Common myeloid progenitor, CD34-positive (primary cell): ENCODE measurements around the gene CAMTA1.

Experiments used
- CTCF ChIA-PET: fragments of 350-600 bp; sonication (Branson Sonifier 250); formaldehyde crosslinking; loops from one replicate; lab custom pipeline; 2021; ENCODE audit warnings: antibody characterized with exemption; lab: Charles Lee
- POLR2A ChIA-PET: fragments of 350-600 bp; sonication (Branson Sonifier 250); formaldehyde crosslinking; loops from one replicate; lab custom pipeline; 2021; ENCODE audit warnings: antibody characterized with exemption; lab: Charles Lee
- DNase-seq, 3 donors: peaks; one replicate each; pipeline versions ENCODE4 v3.0.0 to v3.0.0-alpha.2; 2013
- H3K27ac ChIP-seq, 2 experiments: 1 replicate in 1 of 2; 2 replicates in 1 of 2; pipeline ENCODE4 v1.7.0; 2013; ENCODE audit warnings: inconsistent platforms in 2 of 2, low read length in 2 of 2, mild to moderate bottlenecking in 2 of 2, low read depth in 1 of 2, moderate library complexity in 1 of 2; ENCODE audit not compliant: severe bottlenecking in 2 of 2, insufficient read depth in 1 of 2, poor library complexity in 1 of 2
- H3K27me3 ChIP-seq, 5 experiments: replicated peaks in 2 of 5; 1 replicate in 3 of 5; 2 replicates in 2 of 5; pipeline versions ENCODE4 v1.6.1 to v1.7.0; 2013; ENCODE audit warnings: low read length in 4 of 5, mild to moderate bottlenecking in 2 of 5, moderate library complexity in 2 of 5, inconsistent platforms in 1 of 5; ENCODE audit not compliant: insufficient read depth in 5 of 5, control insufficient read depth in 4 of 5
- H3K36me3 ChIP-seq, 4 experiments: 1 replicate in 2 of 4; 2 replicates in 2 of 4; pipeline versions ENCODE4 v1.6.1 to v1.7.0; 2013; ENCODE audit warnings: low read length in 3 of 4, control low read depth in 1 of 4, mild to moderate bottlenecking in 1 of 4; ENCODE audit not compliant: control insufficient read depth in 4 of 4, insufficient read depth in 4 of 4
- H3K4me1 ChIP-seq, 4 experiments: 1 replicate in 3 of 4; 2 replicates in 1 of 4; pipeline versions ENCODE4 v1.6.1 to v1.7.1; 2013; ENCODE audit warnings: low read length in 3 of 4, mild to moderate bottlenecking in 3 of 4, control low read depth in 1 of 4, inconsistent platforms in 1 of 4, moderate library complexity in 1 of 4; ENCODE audit not compliant: control insufficient read depth in 4 of 4, insufficient read depth in 4 of 4; ENCODE audit errors: control extremely low read depth in 1 of 4
- H3K4me3 ChIP-seq, 7 experiments: 1 replicate in 4 of 7; 2 replicates in 3 of 7; pipeline versions ENCODE4 v1.5.1 to v1.7.0; 2013; ENCODE audit warnings: mild to moderate bottlenecking in 7 of 7, low read length in 6 of 7, moderate library complexity in 6 of 7, inconsistent platforms in 2 of 7, low read depth in 2 of 7, control low read depth in 1 of 7; ENCODE audit not compliant: insufficient read depth in 4 of 7, control insufficient read depth in 1 of 7; ENCODE audit errors: extremely low read depth in 1 of 7
- H3K9me3 ChIP-seq, 5 experiments: 1 replicate in 4 of 5; 2 replicates in 1 of 5; pipeline versions ENCODE4 v1.6.1 to v1.7.1; 2013; ENCODE audit warnings: low read length in 4 of 5, mild to moderate bottlenecking in 2 of 5, inconsistent platforms in 1 of 5, low read depth in 1 of 5, moderate library complexity in 1 of 5; ENCODE audit not compliant: control insufficient read depth in 4 of 5, insufficient read depth in 2 of 5; ENCODE audit errors: control extremely low read depth in 1 of 5
- WGBS: methylation state at CpG from one replicate; pipeline ENCODE4 v1.1.5; 2013; ENCODE audit not compliant: insufficient coverage; 5-methylcytosine and 5-hydroxymethylcytosine counted together

Gene CAMTA1

GRCh38 chr1:7287013-7287412, 501.8 kb downstream of the CAMTA1 start:
- H3K9me3 ChIP-seq: peaks cover 0 to 3% (median 0%) of the 10 kb centered on the region in 5 experiments
- ChIA-PET POLR2A (no interaction called here), CTCF (no interaction called here)
- H3K27me3 ChIP-seq: peaks cover 0 to 4% (median 3%) of the 10 kb centered on the region in 5 experiments
- no peak overlapping the region for H3K4me3 ChIP-seq
- no peaks in the 10 kb centered on the region for H3K4me1 ChIP-seq
- no peak overlapping the region for H3K27ac ChIP-seq
- DNase-seq: no peak
- 93% methylated on average over 6 of the region's 6 CpGs for WGBS
- no peaks in the 10 kb centered on the region for H3K36me3 ChIP-seq

GRCh38 chr1:7288992-7289391, 503.7 kb downstream of the CAMTA1 start:
- ChIA-PET CTCF (no interaction called here), POLR2A (no interaction called here)
- 29% methylated on average over 1 of the region's 5 CpGs for WGBS
- no peak overlapping the region for H3K4me3 ChIP-seq
- no peaks in the 10 kb centered on the region for H3K4me1 ChIP-seq
- no peak overlapping the region for H3K27ac ChIP-seq
- no peak for DNase-seq
- peaks cover 0 to 4% (median 0%) of the 10 kb centered on the region in 5 experiments for H3K27me3 ChIP-seq
- H3K9me3 ChIP-seq: peaks cover 0 to 3% (median 0%) of the 10 kb centered on the region in 5 experiments
- no peaks in the 10 kb centered on the region for H3K36me3 ChIP-seq

- Histone ChIP-seq H3K36me3 (no peaks in the 10 kb centered on the region), H3K9me3 (peaks cover 0 to 3% (median 0%) of the 10 kb centered on the region in 5 experiments), H3K4me3 (no peak overlapping the region), H3K27ac (no peak overlapping the region), H3K4me1 (no peaks in the 10 kb centered on the region), H3K27me3 (peaks cover 0 to 4% (median 0%) of the 10 kb centered on the region in 5 experiments)
- no peak for DNase-seq
- POLR2A ChIA-PET: no interaction called here
- CTCF ChIA-PET: no interaction called here
- 93% methylated on average over 2 of the region's 2 CpGs for WGBS
These were observed 504.4 kb downstream of the CAMTA1 start for GRCh38 chr1:7289694-7290093.

GRCh38 chr1:7290971-7291970, 506.0 kb downstream of the CAMTA1 start:
- ChIA-PET POLR2A (no interaction called here), CTCF (no interaction called here)
- no peaks in the 10 kb centered on the region for H3K36me3 ChIP-seq
- no peak overlapping the region for H3K27ac ChIP-seq
- 89% methylated on average over 14 of the region's 14 CpGs for WGBS
- H3K27me3 ChIP-seq: peaks cover 0 to 4% (median 0%) of the 10 kb centered on the region in 5 experiments
- DNase-seq: no peak
- H3K4me3 ChIP-seq: no peak overlapping the region
- no peaks in the 10 kb centered on the region for H3K4me1 ChIP-seq
- peaks cover 0 to 4% (median 0%) of the 10 kb centered on the region in 5 experiments for H3K9me3 ChIP-seq

GRCh38 chr1:7292036-7292681, 506.9 kb downstream of the CAMTA1 start:
- no peak overlapping the region for H3K27ac ChIP-seq
- H3K36me3 ChIP-seq: no peaks in the 10 kb centered on the region
- H3K9me3 ChIP-seq: peaks cover 0 to 6% (median under 1%) of the 10 kb centered on the region in 5 experiments
- ChIA-PET POLR2A (no interaction called here), CTCF (no interaction called here)
- no peaks in the 10 kb centered on the region for H3K4me1 ChIP-seq
- H3K4me3 ChIP-seq: no peak overlapping the region
- over 99% methylated on average over 9 of the region's 10 CpGs for WGBS
- H3K27me3 ChIP-seq: peaks cover 0 to 5% (median 1%) of the 10 kb centered on the region in 5 experiments
- DNase-seq: no peak

- Histone ChIP-seq H3K9me3 (peaks cover 0 to 5% (median 2%) of the 10 kb centered on the region in 5 experiments), H3K27ac (no peak overlapping the region), H3K27me3 (peaks cover 0 to 6% (median 1%) of the 10 kb centered on the region in 5 experiments), H3K36me3 (no peaks in the 10 kb centered on the region), H3K4me3 (no peak overlapping the region), H3K4me1 (no peaks in the 10 kb centered on the region)
- WGBS: 95% methylated on average over 16 of the region's 17 CpGs
- ChIA-PET CTCF (no interaction called here), POLR2A (no interaction called here)
- no peak for DNase-seq
These were observed 507.6 kb downstream of the CAMTA1 start for GRCh38 chr1:7292714-7293419.
